HG02763 (cell line): ENCODE data around the gene SLX4IP.

Source experiments
- ATAC-seq: cut with Tn5 transposase; IDR thresholded peaks from one replicate; pipeline ENCODE4 v1.9.1; 2021; ENCODE audit warnings: mild to moderate bottlenecking, moderate library complexity; ENCODE audit not compliant: unreplicated experiment

The SLX4IP gene

GRCh38 chr20:10547276-10548114, 112.4 kb downstream of the SLX4IP start:
- ATAC-seq: no peak

GRCh38 chr20:10549511-10549910, 114.4 kb downstream of the SLX4IP start:
- ATAC-seq: no peak

- ATAC-seq: no peak
Observed at GRCh38 chr20:10550204-10551118, 115.4 kb downstream of the SLX4IP start.

GRCh38 chr20:10551732-10552724, 116.9 kb downstream of the SLX4IP start:
- no peak for ATAC-seq

- no peak for ATAC-seq
Observed at GRCh38 chr20:10553326-10553984, 118.3 kb downstream of the SLX4IP start.

- no peak for ATAC-seq
Observed at GRCh38 chr20:10554285-10554684, 119.2 kb downstream of the SLX4IP start.

- ATAC-seq: no peak
Observed at GRCh38 chr20:10555393-10555792, 120.3 kb downstream of the SLX4IP start.

GRCh38 chr20:10555865-10556308, 120.8 kb downstream of the SLX4IP start:
- no peak for ATAC-seq

- no peak for ATAC-seq
Observed at GRCh38 chr20:10556519-10557083, 121.5 kb downstream of the SLX4IP start.

- no peak for ATAC-seq
Observed at GRCh38 chr20:10557685-10558084, 122.6 kb downstream of the SLX4IP start.

- peak; percentile 77 for ATAC-seq
Observed at GRCh38 chr20:10558635-10559187, 123.6 kb downstream of the SLX4IP start.

- no peak for ATAC-seq
Observed at GRCh38 chr20:10559266-10559665, 124.2 kb downstream of the SLX4IP start.

- no peak for ATAC-seq
Observed at GRCh38 chr20:10560686-10561085, 125.6 kb downstream of the SLX4IP start.

GRCh38 chr20:10561302-10561701, 126.2 kb downstream of the SLX4IP start:
- ATAC-seq: no peak

- ATAC-seq: no peak
Observed at GRCh38 chr20:10562899-10563298, 127.8 kb downstream of the SLX4IP start.

- no peak for ATAC-seq
Observed at GRCh38 chr20:10563935-10564492, 128.9 kb downstream of the SLX4IP start.

GRCh38 chr20:10565191-10565921, 130.3 kb downstream of the SLX4IP start:
- no peak for ATAC-seq
